Caco-2 (cell line): Measurements from ENCODE around the gene ATP10D. TPM values are rescaled to one million over a fixed set of nuclear protein-coding genes. Genes with fewer than 3 reads are reported as not detected.

Experiments used
- BruUV-seq: library from RNA; stranded (reverse); fragments of 400-500 nt; replicated peaks from 2 replicates; lab custom pipeline; 2021; lab: Mats Ljungman, UMichigan
- CTCF ChIA-PET: fragments of 300-600 bp; sonication (Branson Sonifier 250); formaldehyde crosslinking; loops from one replicate; lab custom pipeline; 2022; ENCODE audit warnings: antibody characterized with exemption; lab: Charles Lee
- POLR2A ChIA-PET: fragments of 300-600 bp; sonication (Branson Sonifier 250); formaldehyde crosslinking; loops from one replicate; lab custom pipeline; 2022; ENCODE audit warnings: antibody characterized with exemption; lab: Charles Lee
- DNase-seq, 2 experiments: peaks; one replicate each; pipeline versions ENCODE4 v3.0.0 to v3.0.0-alpha.2; 2020 to 2022
- H3K27me3 ChIP-seq: replicated peaks from 2 replicates; pipeline ENCODE4 v1.6.0; 2011; ENCODE audit warnings: low read length; ENCODE audit not compliant: control insufficient read depth, insufficient read depth
- H3K36me3 ChIP-seq: 2 replicates; pipeline ENCODE4 v1.5.1; 2011; ENCODE audit warnings: low read length; ENCODE audit not compliant: control insufficient read depth, insufficient read depth
- H3K4me1 ChIP-seq: fragments of 250-450 bp; sonication (Bioruptor Pico); 2 replicates; pipeline ENCODE4 v1.5.1; 2020; ENCODE audit warnings: mild to moderate bottlenecking
- H3K4me3 ChIP-seq: 2 replicates; pipeline ENCODE4 v1.5.1; 2011; ENCODE audit warnings: low read depth, mild to moderate bottlenecking, control low read depth, low read length
- H3K9me3 ChIP-seq: fragments of 250-450 bp; sonication (Bioruptor Pico); 2 replicates; pipeline ENCODE4 v1.5.1; 2020; ENCODE audit warnings: mild to moderate bottlenecking, moderate library complexity
- H3K27ac Mint-ChIP-seq: one replicate; pipeline ENCODE4 v1.8.0; 2022; ENCODE audit warnings: mixed read lengths; ENCODE audit not compliant: unreplicated experiment
- H3K27me3 Mint-ChIP-seq: one replicate; pipeline ENCODE4 v1.8.0; 2022; ENCODE audit warnings: mixed read lengths; ENCODE audit not compliant: insufficient read depth, unreplicated experiment
- H3K36me3 Mint-ChIP-seq: one replicate; pipeline ENCODE4 v1.8.0; 2022; ENCODE audit warnings: mild to moderate bottlenecking, mixed read lengths; ENCODE audit not compliant: insufficient read depth, unreplicated experiment
- H3K4me1 Mint-ChIP-seq: one replicate; pipeline ENCODE4 v1.8.0; 2022; ENCODE audit warnings: low read depth, mixed read lengths; ENCODE audit not compliant: unreplicated experiment
- H3K4me3 Mint-ChIP-seq: one replicate; pipeline ENCODE4 v1.8.0; 2022; ENCODE audit warnings: mild to moderate bottlenecking, moderate library complexity, mixed read lengths; ENCODE audit not compliant: unreplicated experiment
- H3K9me3 Mint-ChIP-seq: one replicate; pipeline ENCODE4 v1.8.0; 2022; ENCODE audit warnings: mixed read lengths; ENCODE audit not compliant: unreplicated experiment
- CTCF ChIP-seq, 2 experiments: fragments of 200-600 bp in 1 of 2; IDR thresholded peaks; 1 replicate in 1 of 2; 2 replicates in 1 of 2; pipeline versions ENCODE4 v1.5.1 to v1.8.0; 2011 to 2022; ENCODE audit warnings: antibody characterized with exemption in 1 of 2, control low read depth in 1 of 2, inconsistent platforms in 1 of 2, low read depth in 1 of 2, low read length in 1 of 2, mild to moderate bottlenecking in 1 of 2, moderate library complexity in 1 of 2; ENCODE audit not compliant: insufficient read depth in 1 of 2, severe bottlenecking in 1 of 2, unreplicated experiment in 1 of 2
- intact Hi-C: fragments of 100-400 bp; cut with micrococcal nuclease; formaldehyde crosslinking; loops from one replicate; pipeline ENCODE4 v1.10.0; 2022; ENCODE audit not compliant: unreplicated experiment
- total RNA-seq: library from RNA; stranded (reverse); gene quantifications from 2 replicates; pipeline ENCODE4 v1.2.3, GENCODE V29; 2022

Gene ATP10D
- total RNA-seq, 1 experiment from 2014 or later = 44.5 TPM

GRCh38 chr4:47597696-47598095, 112.6 kb downstream of the ATP10D start:
- Histone ChIP-seq H3K27me3 (no peaks in the 10 kb centered on the region), H3K4me3 (no peak overlapping the region), H3K4me1 (no peaks in the 10 kb centered on the region), H3K36me3 (no peaks in the 10 kb centered on the region), H3K9me3 (no peaks in the 10 kb centered on the region)
- ChIA-PET CTCF (no interaction called here), POLR2A (no interaction called here)
- no peak for DNase-seq
- Mint-ChIP-seq H3K27ac (no peak overlapping the region), H3K4me3 (no peak overlapping the region), H3K27me3 (no peaks in the 10 kb centered on the region), H3K36me3 (peaks cover 6% of the 10 kb centered on the region), H3K9me3 (no peaks in the 10 kb centered on the region), H3K4me1 (no peaks in the 10 kb centered on the region)
- BruUV-seq = no TSS peak
- no peak for TF ChIP-seq CTCF (IDR thresholded peaks at IDR 0.05; ENCODE audit: insufficient read depth in 1 of 2, low read depth in 1 of 2, low read length in 1 of 2, severe bottlenecking in 1 of 2, unreplicated experiment in 1 of 2)
- intact Hi-C loops = no loop called here

DNA sequence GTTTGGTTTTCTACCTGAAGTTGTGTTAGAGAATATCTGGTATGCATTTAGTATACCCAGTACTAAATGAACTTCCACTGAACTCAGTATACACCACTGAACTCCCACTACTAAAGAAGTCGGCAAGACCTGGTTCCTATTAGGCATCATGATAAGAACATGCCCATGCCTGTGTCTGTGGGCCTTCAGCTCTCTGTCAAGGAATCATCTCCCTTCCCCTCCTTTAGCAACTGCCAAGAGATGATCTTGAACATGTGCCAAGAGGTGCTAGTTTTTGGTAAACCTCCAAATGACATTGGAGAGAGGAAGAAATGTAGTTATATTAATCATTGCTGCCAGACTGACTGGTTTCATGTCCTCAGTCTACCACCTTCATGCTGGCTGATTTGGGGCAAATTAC, 113.2 kb downstream of the ATP10D start:
- no peak overlapping the region for H3K4me3 ChIP-seq
- Mint-ChIP-seq H3K9me3 (no peaks in the 10 kb centered on the region), H3K36me3 (peaks cover 6% of the 10 kb centered on the region), H3K4me3 (no peak overlapping the region), H3K27ac (no peak overlapping the region), H3K27me3 (no peaks in the 10 kb centered on the region), H3K4me1 (no peaks in the 10 kb centered on the region)
- no peaks in the 10 kb centered on the region for H3K9me3 ChIP-seq
- H3K4me1 ChIP-seq = no peaks in the 10 kb centered on the region
- intact Hi-C loops = no loop called here
- H3K36me3 ChIP-seq = no peaks in the 10 kb centered on the region
- no peak for DNase-seq
- no TSS peak for BruUV-seq
- ChIA-PET CTCF (no interaction called here), POLR2A (no interaction called here)
- TF ChIP-seq CTCF (IDR thresholded peaks at IDR 0.05; ENCODE audit: insufficient read depth in 1 of 2, low read depth in 1 of 2, low read length in 1 of 2, severe bottlenecking in 1 of 2, unreplicated experiment in 1 of 2) = no peak
- H3K27me3 ChIP-seq = no peaks in the 10 kb centered on the region

- Histone ChIP-seq H3K4me1 (no peaks in the 10 kb centered on the region), H3K36me3 (no peaks in the 10 kb centered on the region), H3K27me3 (no peaks in the 10 kb centered on the region), H3K9me3 (no peaks in the 10 kb centered on the region), H3K4me3 (no peak overlapping the region)
- no TSS peak for BruUV-seq
- H3K27ac Mint-ChIP-seq = no peak overlapping the region
- DNase-seq = no peak
- H3K4me1 Mint-ChIP-seq = no peaks in the 10 kb centered on the region
- H3K27me3 Mint-ChIP-seq = no peaks in the 10 kb centered on the region
- H3K4me3 Mint-ChIP-seq = no peak overlapping the region
- no peak for TF ChIP-seq CTCF (IDR thresholded peaks at IDR 0.05; ENCODE audit: insufficient read depth in 1 of 2, low read depth in 1 of 2, low read length in 1 of 2, severe bottlenecking in 1 of 2, unreplicated experiment in 1 of 2)
- no peaks in the 10 kb centered on the region for H3K9me3 Mint-ChIP-seq
- intact Hi-C loops = no loop called here
- H3K36me3 Mint-ChIP-seq = peaks cover 6% of the 10 kb centered on the region
- POLR2A ChIA-PET = no interaction called here
- CTCF ChIA-PET = no interaction called here
These were observed 113.8 kb downstream of the ATP10D start for GRCh38 chr4:47598896-47599295.
